ENCODE data around the gene CX3CR1.

CX3CR1 gene

DNA sequence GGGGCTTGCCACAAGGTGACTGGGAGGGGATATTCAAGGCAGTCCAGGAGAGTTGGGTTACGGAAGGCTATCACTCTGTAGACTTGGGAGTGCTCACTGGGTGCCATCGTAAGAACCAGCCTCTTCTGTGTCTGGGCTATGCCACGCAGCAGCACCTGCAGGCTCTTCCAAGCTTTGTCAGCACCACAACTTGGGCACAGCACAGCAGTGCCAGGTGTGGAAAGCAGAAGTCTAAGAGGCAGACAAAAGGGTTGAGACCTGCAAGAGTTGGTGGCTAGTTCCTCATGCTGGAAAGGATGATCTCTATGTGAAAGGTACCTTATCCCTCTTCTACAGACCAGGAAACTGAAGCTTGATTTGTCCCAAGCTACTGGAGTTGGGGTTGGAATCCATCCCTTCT is 15.8 kb downstream of the CX3CR1 start:
- H3K27ac ChIP-seq, result no peak overlapping the region
- H3K4me3 ChIP-seq, result no peak overlapping the region
- TF ChIP-seq, protein P1, sequence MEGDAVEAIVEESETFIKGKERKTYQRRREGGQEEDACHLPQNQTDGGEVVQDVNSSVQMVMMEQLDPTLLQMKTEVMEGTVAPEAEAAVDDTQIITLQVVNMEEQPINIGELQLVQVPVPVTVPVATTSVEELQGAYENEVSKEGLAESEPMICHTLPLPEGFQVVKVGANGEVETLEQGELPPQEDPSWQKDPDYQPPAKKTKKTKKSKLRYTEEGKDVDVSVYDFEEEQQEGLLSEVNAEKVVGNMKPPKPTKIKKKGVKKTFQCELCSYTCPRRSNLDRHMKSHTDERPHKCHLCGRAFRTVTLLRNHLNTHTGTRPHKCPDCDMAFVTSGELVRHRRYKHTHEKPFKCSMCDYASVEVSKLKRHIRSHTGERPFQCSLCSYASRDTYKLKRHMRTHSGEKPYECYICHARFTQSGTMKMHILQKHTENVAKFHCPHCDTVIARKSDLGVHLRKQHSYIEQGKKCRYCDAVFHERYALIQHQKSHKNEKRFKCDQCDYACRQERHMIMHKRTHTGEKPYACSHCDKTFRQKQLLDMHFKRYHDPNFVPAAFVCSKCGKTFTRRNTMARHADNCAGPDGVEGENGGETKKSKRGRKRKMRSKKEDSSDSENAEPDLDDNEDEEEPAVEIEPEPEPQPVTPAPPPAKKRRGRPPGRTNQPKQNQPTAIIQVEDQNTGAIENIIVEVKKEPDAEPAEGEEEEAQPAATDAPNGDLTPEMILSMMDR (IDR thresholded peaks at IDR 0.05), result no peak
- peaks cover 0 to 29% (median 2%) of the 10 kb centered on the region in 4 donors for H3K4me1 ChIP-seq
- intact Hi-C loops (cut with DNase I; ENCODE audit: low total_unique reads), result no loop called here
- H3K36me3 ChIP-seq, result no peaks in the 10 kb centered on the region
- H3K27me3 ChIP-seq, result no peaks in the 10 kb centered on the region
- no peak for DNase-seq
- H3K9me3 ChIP-seq, result no peaks in the 10 kb centered on the region

DNA sequence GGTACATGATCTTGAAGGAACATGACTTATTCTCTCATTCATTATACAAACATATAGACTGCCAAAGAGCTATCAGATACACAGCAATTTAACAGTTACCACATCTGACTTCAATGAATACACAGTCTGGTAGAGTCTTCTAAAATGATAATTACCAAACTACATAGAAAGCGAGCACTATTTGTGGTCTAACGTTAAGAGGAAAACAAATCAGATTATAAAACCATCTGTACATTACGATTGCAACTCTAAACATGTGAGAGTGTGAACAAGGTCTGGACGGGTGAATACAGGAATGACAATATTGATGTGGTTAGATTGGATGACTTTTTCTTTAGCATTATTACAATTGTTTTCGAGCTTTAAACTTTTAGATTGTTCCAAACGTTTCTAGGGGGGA is 16.3 kb downstream of the CX3CR1 start:
- TF ChIP-seq, protein P1 (IDR thresholded peaks at IDR 0.05), result no peak
- intact Hi-C loops (cut with DNase I; ENCODE audit: low total_unique reads), result no loop called here
- Histone ChIP-seq H3K4me1 (peaks cover 0 to 24% (median 2%) of the 10 kb centered on the region in 4 donors), H3K27ac (no peak overlapping the region), H3K4me3 (no peak overlapping the region), H3K9me3 (no peaks in the 10 kb centered on the region), H3K27me3 (no peaks in the 10 kb centered on the region), H3K36me3 (no peaks in the 10 kb centered on the region)
- no peak for DNase-seq

DNA sequence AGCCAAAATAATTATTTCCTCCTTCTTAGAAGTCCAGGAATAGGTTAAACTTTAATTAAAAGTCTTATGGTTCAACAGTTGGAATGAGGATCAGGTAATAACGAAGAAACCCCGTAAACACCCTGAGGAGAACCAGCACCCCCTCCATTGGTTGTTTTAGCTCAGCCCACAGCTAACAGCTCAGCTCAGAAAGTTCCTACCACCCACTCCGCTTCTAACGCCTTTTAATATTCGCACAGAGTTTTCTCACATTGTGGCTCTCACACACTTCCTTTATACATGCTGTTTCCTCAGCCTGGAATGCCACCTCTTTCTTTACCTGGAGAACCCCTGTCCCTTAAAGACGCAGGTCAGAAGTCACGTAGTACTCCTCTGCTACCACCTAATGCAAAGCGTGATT is 17.0 kb downstream of the CX3CR1 start:
- intact Hi-C loops (cut with DNase I; ENCODE audit: low total_unique reads), result no loop called here
- Histone ChIP-seq H3K4me3 (no peak overlapping the region), H3K27me3 (no peaks in the 10 kb centered on the region), H3K27ac (no peak overlapping the region), H3K4me1 (peaks cover 0 to 17% (median 2%) of the 10 kb centered on the region in 4 donors), H3K9me3 (no peaks in the 10 kb centered on the region), H3K36me3 (no peaks in the 10 kb centered on the region)
- TF ChIP-seq, protein P1 (IDR thresholded peaks at IDR 0.05), result no peak
- DNase-seq, result no peak

DNA sequence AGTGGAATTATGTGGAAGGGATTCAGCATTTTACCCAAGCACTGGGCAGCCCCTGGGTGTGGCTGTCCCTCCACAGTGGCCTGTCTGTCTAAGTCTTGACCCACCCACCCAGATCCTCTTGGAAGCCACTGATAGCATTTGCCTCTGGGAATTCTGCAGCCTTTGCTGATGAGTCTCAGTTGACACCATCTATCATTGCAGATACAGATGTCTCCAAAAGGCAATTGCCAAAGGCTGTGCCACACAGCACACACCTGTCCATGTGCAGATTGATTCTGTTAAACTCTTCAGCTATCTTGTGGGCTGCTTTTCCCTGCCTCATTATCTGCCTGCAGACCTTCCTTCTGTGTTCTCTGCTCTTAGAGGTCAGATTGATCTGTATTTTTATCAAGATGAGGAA is 18.1 kb downstream of the CX3CR1 start:
- TF ChIP-seq, protein P1 (IDR thresholded peaks at IDR 0.05), result no peak

DNA sequence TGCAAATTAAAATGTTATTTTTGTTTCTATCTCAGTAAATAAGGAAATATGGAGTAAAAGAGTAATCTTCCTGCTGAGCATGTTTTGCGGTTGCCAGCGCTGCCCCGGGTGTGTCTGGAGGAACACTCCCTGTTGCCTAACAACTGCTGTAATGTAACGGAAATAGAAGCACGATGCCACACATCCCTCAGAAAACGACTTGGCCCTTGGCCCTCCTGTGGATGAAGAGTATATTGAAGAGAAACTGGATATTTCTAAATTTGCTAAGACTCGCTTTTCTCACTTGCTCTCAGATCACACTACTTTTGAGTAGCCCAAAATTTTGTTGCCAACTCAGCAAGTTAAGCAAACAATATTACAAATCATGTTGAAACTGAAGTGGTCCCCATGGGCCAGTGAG is 18.9 kb downstream of the CX3CR1 start:
- Histone ChIP-seq H3K4me3 (no peak overlapping the region), H3K4me1 (peaks cover 0 to 17% (median 2%) of the 10 kb centered on the region in 4 donors), H3K27ac (peak overlapping the region in 1 of 2 donors; percentile 15), H3K9me3 (no peaks in the 10 kb centered on the region), H3K27me3 (no peaks in the 10 kb centered on the region), H3K36me3 (no peaks in the 10 kb centered on the region)
- TF ChIP-seq, protein P1 (IDR thresholded peaks at IDR 0.05), result peak; percentile 51 to 69
- peak; percentile 90 to 94 for DNase-seq
- intact Hi-C loops (cut with DNase I; ENCODE audit: low total_unique reads), result no loop called here

More for the DNA sequence above, 18.1 kb downstream of the CX3CR1 start:
- H3K36me3 ChIP-seq, result no peaks in the 10 kb centered on the region
- no peak for DNase-seq
- H3K4me1 ChIP-seq, result peaks cover 0 to 17% (median 2%) of the 10 kb centered on the region in 4 donors
- intact Hi-C loops (cut with DNase I; ENCODE audit: low total_unique reads), result no loop called here
- H3K27ac ChIP-seq, result no peak overlapping the region
- no peaks in the 10 kb centered on the region for H3K27me3 ChIP-seq
- no peak overlapping the region for H3K4me3 ChIP-seq
- H3K9me3 ChIP-seq, result no peaks in the 10 kb centered on the region

DNA sequence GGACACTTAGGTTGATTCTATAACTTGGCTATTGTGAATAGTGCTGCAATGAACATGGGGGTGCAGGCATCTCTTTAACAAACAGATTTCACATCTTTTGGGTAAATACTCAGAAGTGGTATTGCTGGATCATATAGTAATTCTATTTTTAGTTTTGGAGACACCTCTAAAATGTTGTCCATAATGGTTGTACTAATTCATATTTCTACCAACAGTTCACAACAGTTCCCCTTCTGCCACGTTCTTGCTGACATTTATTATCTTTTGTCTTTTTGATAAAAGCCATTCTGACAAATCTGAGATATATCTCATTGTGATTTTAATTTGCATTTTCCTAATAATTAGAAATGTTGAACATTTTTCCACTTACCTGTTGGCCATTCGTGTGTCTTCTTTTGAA is 19.5 kb downstream of the CX3CR1 start:
- Histone ChIP-seq H3K4me1 (peaks cover 0 to 20% (median 2%) of the 10 kb centered on the region in 4 donors), H3K9me3 (no peaks in the 10 kb centered on the region), H3K27me3 (no peaks in the 10 kb centered on the region), H3K36me3 (no peaks in the 10 kb centered on the region), H3K27ac (no peak overlapping the region), H3K4me3 (no peak overlapping the region)
- TF ChIP-seq, protein P1 (IDR thresholded peaks at IDR 0.05), result no peak
- DNase-seq, result no peak
- intact Hi-C loops (cut with DNase I; ENCODE audit: low total_unique reads), result no loop called here

Measured in tibial artery (tissue), 4 donors.